Thyroid gland (tissue), 4 donors: ENCODE results near the gene MAP1LC3B.

Source experiments
- POLR2A ChIP-seq, 2 donors: fragments of 450-650 bp; IDR thresholded peaks; one replicate each; pipeline ENCODE4 v1.6.1; 2017; ENCODE audit warnings: antibody characterized with exemption in 2 of 2, mild to moderate bottlenecking in 2 of 2, moderate library complexity in 1 of 2
- TF ChIP-seq, protein P1 (sequence below), 6 experiments: fragments of 200-600 bp in 3 of 6; fragments of 450-650 bp in 3 of 6; sonication (generic) in 3 of 6; IDR thresholded peaks; one replicate each; pipeline ENCODE4 v1.5.1; 2016 to 2019; ENCODE audit warnings: antibody characterized with exemption in 6 of 6, mild to moderate bottlenecking in 2 of 6, inconsistent platforms in 1 of 6, moderate library complexity in 1 of 6

DNA sequence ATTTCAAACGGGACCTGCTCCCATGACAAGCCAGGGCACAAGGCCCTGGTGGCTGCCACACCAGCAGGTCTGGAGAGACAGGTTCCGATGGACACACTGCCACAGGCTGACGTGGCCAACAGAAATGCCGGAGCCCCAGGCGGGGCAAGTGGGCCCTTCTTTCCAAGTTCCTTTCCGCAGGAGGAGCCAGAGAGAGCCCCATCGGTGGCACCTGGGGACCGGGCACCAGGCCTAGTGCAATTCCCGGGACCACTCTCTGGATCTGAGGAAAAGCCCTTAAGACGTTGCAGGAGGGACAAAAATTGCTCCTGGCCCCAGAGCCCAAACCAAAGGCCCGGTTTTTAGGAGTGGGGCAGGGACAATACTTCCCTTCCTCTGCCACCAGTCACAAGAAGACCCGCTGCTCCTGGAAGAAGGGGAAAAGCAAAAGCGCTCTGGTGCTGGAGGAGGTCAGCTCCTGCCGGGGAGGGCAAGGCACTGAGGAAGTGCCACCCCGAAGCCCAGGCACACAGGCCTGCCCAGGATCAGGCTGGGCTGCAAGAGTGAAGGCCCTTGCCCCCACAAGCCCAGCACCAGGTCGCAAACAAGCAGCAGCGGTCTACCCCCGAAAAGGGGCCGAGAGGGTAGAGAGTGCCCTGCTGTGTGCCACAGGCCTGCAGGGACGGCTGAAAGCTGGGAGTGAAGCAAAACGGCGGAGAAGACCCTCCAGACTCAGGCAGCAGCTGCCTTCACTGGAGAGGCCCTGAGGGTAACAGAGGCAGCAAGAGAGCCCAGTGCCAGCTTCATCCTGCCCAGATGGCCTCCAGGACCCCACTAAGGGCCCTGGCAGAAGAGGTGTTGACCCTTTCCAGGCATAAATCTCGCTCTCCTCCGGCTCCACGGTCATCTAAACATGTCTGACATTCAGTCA, 29.1 kb downstream of the MAP1LC3B start:
- TF ChIP-seq, protein P1, sequence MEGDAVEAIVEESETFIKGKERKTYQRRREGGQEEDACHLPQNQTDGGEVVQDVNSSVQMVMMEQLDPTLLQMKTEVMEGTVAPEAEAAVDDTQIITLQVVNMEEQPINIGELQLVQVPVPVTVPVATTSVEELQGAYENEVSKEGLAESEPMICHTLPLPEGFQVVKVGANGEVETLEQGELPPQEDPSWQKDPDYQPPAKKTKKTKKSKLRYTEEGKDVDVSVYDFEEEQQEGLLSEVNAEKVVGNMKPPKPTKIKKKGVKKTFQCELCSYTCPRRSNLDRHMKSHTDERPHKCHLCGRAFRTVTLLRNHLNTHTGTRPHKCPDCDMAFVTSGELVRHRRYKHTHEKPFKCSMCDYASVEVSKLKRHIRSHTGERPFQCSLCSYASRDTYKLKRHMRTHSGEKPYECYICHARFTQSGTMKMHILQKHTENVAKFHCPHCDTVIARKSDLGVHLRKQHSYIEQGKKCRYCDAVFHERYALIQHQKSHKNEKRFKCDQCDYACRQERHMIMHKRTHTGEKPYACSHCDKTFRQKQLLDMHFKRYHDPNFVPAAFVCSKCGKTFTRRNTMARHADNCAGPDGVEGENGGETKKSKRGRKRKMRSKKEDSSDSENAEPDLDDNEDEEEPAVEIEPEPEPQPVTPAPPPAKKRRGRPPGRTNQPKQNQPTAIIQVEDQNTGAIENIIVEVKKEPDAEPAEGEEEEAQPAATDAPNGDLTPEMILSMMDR (IDR thresholded peaks at IDR 0.05), result no peak
- no peak for TF ChIP-seq POLR2A (IDR thresholded peaks at IDR 0.05)
